Activated T-helper 1 cell treated with anti-CD3 and anti-CD28 coated beads, Interleukin-2, amount 50 U/mL, for 16 hours (primary cell): ENCODE data around the gene GALNT10.

ENCODE experiments used
- DNase-seq, 2 donors: peaks; one replicate each; pipeline ENCODE4 v3.0.0-alpha.2; 2020; ENCODE audit warnings: low read depth in 1 of 2, low spot score in 1 of 2

The GALNT10 gene

GRCh38 chr5:154375329-154376008 is 184.9 kb downstream of the GALNT10 start:
- DNase-seq, result no peak

- DNase-seq, result no peak
Observed at GRCh38 chr5:154376481-154376880, 185.9 kb downstream of the GALNT10 start.

GRCh38 chr5:154377754-154378533 is 187.4 kb downstream of the GALNT10 start:
- DNase-seq, result no peak

- no peak for DNase-seq
Observed at GRCh38 chr5:154380263-154380662, 189.7 kb downstream of the GALNT10 start.

- DNase-seq, result no peak
Observed at GRCh38 chr5:154384480-154385235, 194.1 kb downstream of the GALNT10 start.

- DNase-seq, result no peak
Observed at GRCh38 chr5:154385236-154385512, 194.6 kb downstream of the GALNT10 start.

- no peak for DNase-seq
Observed at GRCh38 chr5:154386952-154387629, 196.6 kb downstream of the GALNT10 start.

GRCh38 chr5:154388842-154389241 is 198.3 kb downstream of the GALNT10 start:
- DNase-seq, result no peak

- DNase-seq, result no peak
Observed at GRCh38 chr5:154390096-154390495, 199.6 kb downstream of the GALNT10 start.

- no peak for DNase-seq
Observed at GRCh38 chr5:154390746-154391359, 200.3 kb downstream of the GALNT10 start.

- no peak for DNase-seq
Observed at GRCh38 chr5:154391788-154392187, 201.3 kb downstream of the GALNT10 start.

GRCh38 chr5:154393850-154394249 is 203.3 kb downstream of the GALNT10 start:
- no peak for DNase-seq

- no peak for DNase-seq
Observed at GRCh38 chr5:154394307-154394706, 203.8 kb downstream of the GALNT10 start.

GRCh38 chr5:154395407-154396106 is 205.0 kb downstream of the GALNT10 start:
- DNase-seq, result no peak

- no peak for DNase-seq
Observed at GRCh38 chr5:154396128-154396527, 205.6 kb downstream of the GALNT10 start.

GRCh38 chr5:154397652-154398406 is 207.3 kb downstream of the GALNT10 start:
- no peak for DNase-seq

- DNase-seq, result no peak
Observed at GRCh38 chr5:154400678-154401077, 210.1 kb downstream of the GALNT10 start.

GRCh38 chr5:154401355-154401754 is 210.8 kb downstream of the GALNT10 start:
- no peak for DNase-seq

- DNase-seq, result no peak
Observed at GRCh38 chr5:154401931-154402330, 211.4 kb downstream of the GALNT10 start.

- DNase-seq, result no peak
Observed at GRCh38 chr5:154402611-154403010, 212.1 kb downstream of the GALNT10 start.
